IMR-90 (cell line): ENCODE measurements around the gene CCDC148. TPM values are rescaled to one million over a fixed set of nuclear protein-coding genes. Genes with fewer than 3 reads are reported as not detected.

Source experiments
- ATAC-seq: fragments of 200-7000 bp; cut with Tn5 transposase; 2 replicates; pipeline ENCODE4 v1.9.1; 2020; ENCODE audit warnings: low read depth, mild to moderate bottlenecking, moderate library complexity
- BruUV-seq: library from RNA; stranded (reverse); fragments of 400-500 nt; replicated peaks from 2 replicates; lab custom pipeline; 2021; lab: Mats Ljungman, UMichigan
- CTCF ChIA-PET: fragments of 300-600 bp; formaldehyde crosslinking; extraction: SDS; loops from one replicate; lab custom pipeline; 2021; ENCODE audit warnings: antibody characterized with exemption; lab: Yijun Ruan, JAX
- POLR2A ChIA-PET: fragments of 300-600 bp; sonication (Branson Sonifier 250); formaldehyde crosslinking; loops from one replicate; lab custom pipeline; 2022; ENCODE audit warnings: antibody characterized with exemption; ENCODE audit not compliant: unreplicated experiment; lab: Charles Lee
- DNase-seq: peaks from one replicate; pipeline ENCODE4 v3.0.0; 2013
- H2AFZ ChIP-seq: replicated peaks from 2 replicates; pipeline ENCODE3; 2013; ENCODE audit warnings: low read length, mild to moderate bottlenecking; ENCODE audit not compliant: poor library complexity
- H2AK5ac ChIP-seq: 2 replicates; pipeline ENCODE4 v1.6.1; 2013; ENCODE audit warnings: low read depth, low read length, inconsistent platforms
- H2AK9ac ChIP-seq: replicated peaks from 2 replicates; pipeline ENCODE3; 2013; ENCODE audit warnings: mild to moderate bottlenecking, low read depth, low read length, moderate library complexity; ENCODE audit not compliant: poor library complexity
- H2BK120ac ChIP-seq: 2 replicates; pipeline ENCODE4 v1.6.1; 2013; ENCODE audit warnings: low read depth, low read length, inconsistent platforms
- H2BK15ac ChIP-seq: 3 replicates; pipeline ENCODE4 v1.6.1; 2013; ENCODE audit warnings: low read depth, low read length, inconsistent platforms
- H2BK20ac ChIP-seq: 2 replicates; pipeline ENCODE4 v1.6.1; 2013; ENCODE audit warnings: low read depth, mild to moderate bottlenecking, inconsistent platforms, low read length, moderate library complexity
- H2BK5ac ChIP-seq: 2 replicates; pipeline ENCODE4 v1.6.1; 2013; ENCODE audit warnings: mild to moderate bottlenecking, low read depth, low read length, inconsistent platforms; ENCODE audit not compliant: poor library complexity, severe bottlenecking
- H3K14ac ChIP-seq: replicated peaks from 2 replicates; pipeline ENCODE4 v1.6.1; 2013; ENCODE audit warnings: low read depth, low read length, inconsistent platforms
- H3K18ac ChIP-seq: 2 replicates; pipeline ENCODE4 v1.6.1; 2013; ENCODE audit warnings: low read depth, low read length, control low read depth
- H3K23ac ChIP-seq: 2 replicates; pipeline ENCODE4 v1.6.1; 2013; ENCODE audit warnings: low read depth, low read length, inconsistent platforms
- H3K27ac ChIP-seq: 2 replicates; pipeline ENCODE4 v1.5.1; 2013; ENCODE audit warnings: mild to moderate bottlenecking, control low read depth, low read length; ENCODE audit not compliant: insufficient read depth
- H3K27me3 ChIP-seq: 2 replicates; pipeline ENCODE4 v1.6.1; 2013; ENCODE audit warnings: low read length; ENCODE audit not compliant: control insufficient read depth, insufficient read depth
- H3K36me3 ChIP-seq: 2 replicates; pipeline ENCODE4 v1.6.1; 2013; ENCODE audit warnings: low read length, mixed read lengths; ENCODE audit not compliant: control insufficient read depth, insufficient read depth
- H3K4ac ChIP-seq: 2 replicates; pipeline ENCODE4 v1.6.1; 2013; ENCODE audit warnings: low read depth, low read length, inconsistent platforms
- H3K4me1 ChIP-seq: 2 replicates; pipeline ENCODE4 v1.6.1; 2013; ENCODE audit warnings: low read length, mixed read lengths; ENCODE audit not compliant: control insufficient read depth, insufficient read depth
- H3K4me2 ChIP-seq: 2 replicates; pipeline ENCODE4 v1.6.1; 2013; ENCODE audit warnings: low read depth, mild to moderate bottlenecking, control low read depth, low read length, moderate library complexity
- H3K4me3 ChIP-seq: 2 replicates; pipeline ENCODE4 v1.5.1; 2013; ENCODE audit warnings: low read depth, mild to moderate bottlenecking, control low read depth, low read length, moderate library complexity; ENCODE audit not compliant: insufficient read depth
- H3K56ac ChIP-seq: 2 replicates; pipeline ENCODE4 v1.6.1; 2013; ENCODE audit warnings: low read length, inconsistent platforms; ENCODE audit not compliant: insufficient read depth; ENCODE audit errors: extremely low read depth
- H3K79me1 ChIP-seq, 2 experiments: 2 replicates each; pipeline ENCODE4 v1.6.1; 2013; ENCODE audit warnings: low read length in 2 of 2, inconsistent platforms in 1 of 2, low read depth in 1 of 2
- H3K9ac ChIP-seq: 2 replicates; pipeline ENCODE4 v1.6.1; 2013; ENCODE audit warnings: low read depth, low read length, control low read depth
- H3K9me1 ChIP-seq: 2 replicates; pipeline ENCODE4 v1.6.1; 2013; ENCODE audit warnings: low read length, inconsistent platforms; ENCODE audit not compliant: insufficient read depth
- H3K9me3 ChIP-seq: 2 replicates; pipeline ENCODE4 v1.6.1; 2013; ENCODE audit warnings: low read length; ENCODE audit not compliant: control insufficient read depth, insufficient read depth
- H4K20me1 ChIP-seq: 2 replicates; pipeline ENCODE4 v1.6.1; 2013; ENCODE audit warnings: low read length, inconsistent platforms; ENCODE audit not compliant: insufficient read depth
- H4K5ac ChIP-seq: 2 replicates; pipeline ENCODE4 v1.6.1; 2013; ENCODE audit warnings: mild to moderate bottlenecking, low read depth, low read length, control low read depth
- H4K8ac ChIP-seq, 2 experiments: 2 replicates each; pipeline ENCODE4 v1.6.1; 2013; ENCODE audit warnings: low read depth in 2 of 2, low read length in 2 of 2, control low read depth in 1 of 2, inconsistent platforms in 1 of 2
- H4K91ac ChIP-seq: 2 replicates; pipeline ENCODE4 v1.6.1; 2013; ENCODE audit warnings: low read depth, low read length, inconsistent platforms; ENCODE audit not compliant: insufficient read depth
- CEBPB ChIP-seq: IDR thresholded peaks from 2 replicates; pipeline ENCODE4 v1.6.1; 2012; ENCODE audit warnings: low read depth, low read length, improper control_type of control experiment
- FOS ChIP-seq: fragments of 150-350 bp; IDR thresholded peaks from 2 replicates; pipeline ENCODE4 v1.6.1; 2016; ENCODE audit warnings: low read depth, low read length
- RAD21 ChIP-seq: IDR thresholded peaks from 2 replicates; pipeline ENCODE4 v1.6.1; 2012; ENCODE audit warnings: low read length, improper control_type of control experiment
- WGBS, 2 experiments: methylation state at CpG; one replicate each; pipeline versions ENCODE4 v1.1.5 to v1.1.7; 2013; ENCODE audit warnings: missing lambda C conversion rate in 2 of 2; ENCODE audit not compliant: insufficient read length in 1 of 2; ENCODE audit errors: extremely low coverage in 2 of 2; 5-methylcytosine and 5-hydroxymethylcytosine counted together
- dilution Hi-C: fragments of 300-500 bp; cut with HindIII; formaldehyde crosslinking; loops from one replicate; pipeline ENCODE4 v1.14.3; 2018; ENCODE audit warnings: low sequenced_read_pairs; ENCODE audit not compliant: unreplicated experiment
- in situ Hi-C: fragments of 300-500 bp; cut with MboI; formaldehyde crosslinking; loops from 3 replicates; pipeline ENCODE4 v1.14.3; 2019; ENCODE audit warnings: low sequenced_read_pairs, inconsistent platforms, mixed read lengths
- intact Hi-C: fragments of 100-400 bp; cut with micrococcal nuclease; formaldehyde crosslinking; loops from 2 replicates; pipeline ENCODE4 v1.10.0; 2022
- polyA plus RNA-seq, 3 experiments: library from polyadenylated mRNA; depleted of rRNA; stranded (reverse); fragments of >200 nt; gene quantifications; 2 replicates each; pipeline ENCODE4 v1.2.3, GENCODE V29; 2012; ENCODE audit warnings: low replicate concordance in 1 of 3
- total RNA-seq: library from RNA; depleted of rRNA; stranded (reverse); fragments of >200 nt; gene quantifications from 2 replicates; pipeline ENCODE4 v1.2.3, GENCODE V29; 2012

The CCDC148 gene
- total and polyA plus RNA-seq, 2 of the 4 experiments (the other 2 are of a cell fraction): 0.18 to 0.31 TPM

GRCh38 chr2:158463496-158464095 is 7.0 kb upstream of the CCDC148 start:
- intact Hi-C loops: no loop called here
- no peak for ATAC-seq

More at GRCh38 chr2:158463496-158464095, 7.0 kb upstream of the CCDC148 start:
- no peak overlapping the region for H3K9ac ChIP-seq
- peaks cover 22 to 58% of the 10 kb centered on the region in 2 experiments for H3K79me1 ChIP-seq
- CTCF ChIA-PET: interaction anchor here (0.9 kb wide), 1 partner anchor 22 kb away, joined by 3 read pairs; no protein-coding TSS in a partner anchor
- H3K9me1 ChIP-seq: peaks cover 8% of the 10 kb centered on the region; the same call in 1 of the 2 replicates
- in situ Hi-C loops: no loop called here
- peaks cover 2% of the 10 kb centered on the region for H3K4me1 ChIP-seq
- no peak for DNase-seq
- H3K4me3 ChIP-seq: no peak overlapping the region
- BruUV-seq: no TSS peak
- H4K8ac ChIP-seq: no peak overlapping the region
- no peak overlapping the region for H2BK5ac ChIP-seq
- POLR2A ChIA-PET: interaction anchor here (0.6 kb wide), 1 partner anchor 142 kb away, joined by 3 read pairs; no protein-coding TSS in a partner anchor
- no peak overlapping the region for H3K18ac ChIP-seq
- no peak overlapping the region for H3K4me2 ChIP-seq
- no peak overlapping the region for H4K5ac ChIP-seq
- no peak overlapping the region; the same call in 1 of the 2 replicates for H3K23ac ChIP-seq
- peaks cover 21% of the 10 kb centered on the region for H4K20me1 ChIP-seq
- no peak overlapping the region for H4K91ac ChIP-seq
- no peak overlapping the region for H2AK5ac ChIP-seq
- H3K9me3 ChIP-seq: no peaks in the 10 kb centered on the region
- no peak overlapping the region for H3K56ac ChIP-seq
- H2BK20ac ChIP-seq: no peak overlapping the region
- H3K4ac ChIP-seq: no peak overlapping the region
- H2BK15ac ChIP-seq: no peak overlapping the region
- no peak overlapping the region for H2AK9ac ChIP-seq
- H3K27ac ChIP-seq: no peak overlapping the region
- dilution Hi-C loops: no loop called here
- H2BK120ac ChIP-seq: no peak overlapping the region
- H3K14ac ChIP-seq: no peak overlapping the region
- TF ChIP-seq FOS (no peak), RAD21 (no peak), CEBPB (peak; percentile 78)
- no peaks in the 10 kb centered on the region for H3K36me3 ChIP-seq
- WGBS, 2 experiments: 100% methylated on average over 1 of the region's 6 CpGs; no CpG with 5 or more reads in 1 of the 2 experiments
- no peak overlapping the region for H2AFZ ChIP-seq
- no peaks in the 10 kb centered on the region for H3K27me3 ChIP-seq
